GDM1 (cell line): ENCODE results near the gene RFTN1.

Source experiments
- DNase-seq: peaks from one replicate; lab custom pipeline; 2025; lab: John Stamatoyannopoulos, UW

The RFTN1 gene

GRCh38 chr3:16272588-16272987 lies 240.9 kb downstream of the RFTN1 start:
- DNase-seq = no peak

- DNase-seq = no peak
Measured at GRCh38 chr3:16270855-16271254, 242.6 kb downstream of the RFTN1 start.

- no peak for DNase-seq
Measured at GRCh38 chr3:16266714-16267113, 246.8 kb downstream of the RFTN1 start.
